Fibroblast of pulmonary artery (primary cell): ENCODE results near the gene FBXW8.

ENCODE experiments used
- DNase-seq: peaks from one replicate; pipeline ENCODE4 v3.0.0-alpha.2; 2010; ENCODE audit warnings: low read depth
- H3K4me3 ChIP-seq: replicated peaks from 2 replicates; pipeline ENCODE4 v1.5.1; 2011; ENCODE audit warnings: low read depth, mild to moderate bottlenecking, control low read depth, low read length, moderate library complexity
- TF ChIP-seq, protein P1 (sequence below): IDR thresholded peaks from 2 replicates; pipeline ENCODE4 v1.5.1; 2011; ENCODE audit warnings: mild to moderate bottlenecking, control low read depth, low read length, inconsistent platforms; ENCODE audit errors: missing control alignments

FBXW8 gene

GRCh38 chr12:117069926-117070900, 159.5 kb downstream of the FBXW8 start:
- TF ChIP-seq, protein P1, sequence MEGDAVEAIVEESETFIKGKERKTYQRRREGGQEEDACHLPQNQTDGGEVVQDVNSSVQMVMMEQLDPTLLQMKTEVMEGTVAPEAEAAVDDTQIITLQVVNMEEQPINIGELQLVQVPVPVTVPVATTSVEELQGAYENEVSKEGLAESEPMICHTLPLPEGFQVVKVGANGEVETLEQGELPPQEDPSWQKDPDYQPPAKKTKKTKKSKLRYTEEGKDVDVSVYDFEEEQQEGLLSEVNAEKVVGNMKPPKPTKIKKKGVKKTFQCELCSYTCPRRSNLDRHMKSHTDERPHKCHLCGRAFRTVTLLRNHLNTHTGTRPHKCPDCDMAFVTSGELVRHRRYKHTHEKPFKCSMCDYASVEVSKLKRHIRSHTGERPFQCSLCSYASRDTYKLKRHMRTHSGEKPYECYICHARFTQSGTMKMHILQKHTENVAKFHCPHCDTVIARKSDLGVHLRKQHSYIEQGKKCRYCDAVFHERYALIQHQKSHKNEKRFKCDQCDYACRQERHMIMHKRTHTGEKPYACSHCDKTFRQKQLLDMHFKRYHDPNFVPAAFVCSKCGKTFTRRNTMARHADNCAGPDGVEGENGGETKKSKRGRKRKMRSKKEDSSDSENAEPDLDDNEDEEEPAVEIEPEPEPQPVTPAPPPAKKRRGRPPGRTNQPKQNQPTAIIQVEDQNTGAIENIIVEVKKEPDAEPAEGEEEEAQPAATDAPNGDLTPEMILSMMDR: no peak
- no peak for DNase-seq
- no peak overlapping the region for H3K4me3 ChIP-seq

- H3K4me3 ChIP-seq: no peak overlapping the region
- TF ChIP-seq, protein P1: no peak
- DNase-seq: no peak
Observed at GRCh38 chr12:117071009-117071408, 160.3 kb downstream of the FBXW8 start.

GRCh38 chr12:117072106-117072505, 161.4 kb downstream of the FBXW8 start:
- TF ChIP-seq, protein P1: no peak
- DNase-seq: no peak
- H3K4me3 ChIP-seq: no peak overlapping the region

DNA sequence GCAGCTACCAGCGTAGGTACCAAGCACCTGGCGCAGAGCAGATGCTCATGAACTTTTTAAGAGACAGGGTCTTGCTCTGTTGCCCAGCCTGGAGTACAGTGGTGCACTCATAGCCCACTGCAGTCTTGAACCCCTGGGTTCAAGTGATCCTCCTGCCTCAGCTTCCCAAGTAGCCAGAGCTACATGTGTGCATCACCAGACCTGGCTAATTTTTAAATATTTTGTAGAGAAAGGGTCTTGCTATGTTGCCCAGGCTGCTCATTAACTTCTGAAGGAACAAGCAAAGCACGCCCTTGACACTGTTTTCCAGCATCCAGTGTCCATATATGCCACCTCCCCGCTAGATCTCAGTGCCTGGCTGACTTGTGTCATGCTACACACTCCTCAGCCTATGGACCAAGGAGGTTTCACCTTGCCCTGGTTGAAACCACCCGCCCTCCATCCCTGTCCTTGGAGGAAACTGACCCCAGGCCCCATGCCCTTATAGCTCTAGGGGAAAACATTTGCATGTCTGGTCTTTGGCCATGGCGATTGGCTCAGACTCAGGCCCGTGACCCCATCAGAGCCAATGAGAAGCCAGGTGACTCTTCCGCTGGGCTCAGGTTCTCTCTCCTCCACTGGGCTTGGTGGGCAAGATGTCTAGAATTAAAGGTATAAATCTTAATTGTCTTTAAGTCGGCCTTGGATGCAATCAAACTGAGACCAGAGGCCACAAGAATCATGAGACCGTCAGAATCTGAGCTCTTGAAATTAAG, 162.2 kb downstream of the FBXW8 start:
- TF ChIP-seq, protein P1: no peak
- DNase-seq: no peak
- H3K4me3 ChIP-seq: no peak overlapping the region

GRCh38 chr12:117073611-117074010, 162.9 kb downstream of the FBXW8 start:
- no peak overlapping the region for H3K4me3 ChIP-seq
- TF ChIP-seq, protein P1: no peak
- DNase-seq: no peak

DNA sequence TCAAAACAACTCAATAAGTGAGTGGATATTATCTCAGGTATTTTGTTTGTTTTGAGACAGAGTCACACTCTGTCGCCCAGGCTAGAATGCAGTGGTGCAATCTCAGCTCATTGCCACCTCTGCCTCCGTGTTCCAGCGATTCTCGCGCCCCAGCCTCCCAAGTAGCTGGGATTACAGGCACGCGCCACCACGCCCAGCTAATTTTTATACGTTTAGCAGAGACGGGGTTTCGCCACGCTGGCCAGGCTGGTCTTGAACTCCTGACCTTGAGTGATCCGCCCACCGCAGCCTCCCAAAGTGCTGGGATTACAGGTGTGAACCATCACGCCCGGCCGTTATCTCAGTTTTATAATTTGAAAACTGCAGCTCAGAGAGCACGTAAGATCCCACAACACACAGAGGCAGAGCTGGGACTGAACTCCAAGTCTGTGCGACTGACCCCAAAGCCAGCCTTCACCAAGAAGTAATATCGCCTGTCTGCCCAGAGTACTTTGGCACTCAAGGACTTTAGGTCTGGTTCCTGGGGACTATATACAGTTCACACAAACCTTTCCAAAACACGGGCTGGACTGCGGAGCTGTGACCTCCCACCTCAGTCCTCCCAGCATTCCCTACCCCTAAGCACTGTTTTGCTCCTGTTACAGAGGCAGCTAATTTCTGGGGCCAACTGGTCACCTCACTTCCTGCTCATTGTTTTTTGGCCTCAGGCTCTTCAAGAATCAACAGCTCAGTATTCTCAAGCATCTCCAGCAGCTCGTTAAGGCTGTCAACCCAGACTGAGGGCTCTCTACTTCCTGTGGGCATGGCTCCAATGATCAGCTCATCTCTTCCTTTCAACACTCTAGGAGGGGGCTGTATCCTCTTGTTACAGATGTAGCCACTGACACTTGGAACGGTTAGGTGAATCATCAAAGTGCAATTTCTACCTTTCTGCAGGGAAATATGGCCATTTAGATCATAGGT, 165.9 kb downstream of the FBXW8 start:
- H3K4me3 ChIP-seq: no peak overlapping the region
- DNase-seq: peak; percentile 4
- TF ChIP-seq, protein P1: no peak
